H1 (cell line): ENCODE results near the gene ARHGAP6. TPM values are rescaled to one million over a fixed set of nuclear protein-coding genes. Genes with fewer than 3 reads are reported as not detected.

Experiments used
- CTCF ChIA-PET: fragments of 300-600 bp; sonication (Branson Sonifier 250); formaldehyde crosslinking; loops from one replicate; lab custom pipeline; 2021; ENCODE audit not compliant: partially characterized antibody; lab: Charles Lee
- POLR2A ChIA-PET: fragments of 300-600 bp; sonication (Branson Sonifier 250); formaldehyde crosslinking; loops from one replicate; lab custom pipeline; 2021; ENCODE audit warnings: inconsistent platforms; ENCODE audit not compliant: partially characterized antibody; lab: Charles Lee
- DNase-seq, 2 experiments: peaks; one replicate each; pipeline versions ENCODE4 v3.0.0 to v3.0.0-alpha.2; 2010 to 2022; ENCODE audit warnings: low spot score in 2 of 2, low read depth in 1 of 2, mixed read lengths in 1 of 2
- FAIRE-seq: peaks from 2 replicates; lab custom pipeline; 2011; peaks lifted over from hg19 to GRCh38; lab: Jason Lieb, UNC
- H2AFZ ChIP-seq: 2 replicates; pipeline ENCODE4 v1.8.1; 2012; ENCODE audit warnings: low read length, inconsistent platforms
- H2AK5ac ChIP-seq: 2 replicates; pipeline ENCODE4 v1.6.1; 2013; ENCODE audit warnings: low read depth, low read length
- H2BK120ac ChIP-seq: replicated peaks from 2 replicates; pipeline ENCODE3; 2013; ENCODE audit warnings: low read depth, low read length, inconsistent platforms
- H2BK12ac ChIP-seq: 2 replicates; pipeline ENCODE4 v1.6.1; 2013; ENCODE audit warnings: low read depth, low read length
- H2BK15ac ChIP-seq: 2 replicates; pipeline ENCODE4 v1.6.1; 2013; ENCODE audit warnings: low read length
- H2BK20ac ChIP-seq: 2 replicates; pipeline ENCODE4 v1.6.1; 2013; ENCODE audit warnings: low read length
- H2BK5ac ChIP-seq: 2 replicates; pipeline ENCODE4 v1.6.1; 2013; ENCODE audit warnings: low read depth, low read length
- H3K14ac ChIP-seq: 2 replicates; pipeline ENCODE4 v1.6.1; 2013; ENCODE audit warnings: inconsistent platforms; ENCODE audit not compliant: insufficient read length
- H3K18ac ChIP-seq: 2 replicates; pipeline ENCODE4 v1.6.1; 2013; ENCODE audit warnings: low read length; ENCODE audit errors: extremely low read depth
- H3K23ac ChIP-seq: 2 replicates; pipeline ENCODE4 v1.6.1; 2013; ENCODE audit warnings: inconsistent platforms; ENCODE audit not compliant: insufficient read length
- H3K23me2 ChIP-seq: 2 replicates; pipeline ENCODE4 v1.6.1; 2013; ENCODE audit warnings: low read depth, low read length
- H3K27ac ChIP-seq: 2 replicates; pipeline ENCODE4 v1.6.1; 2011; ENCODE audit warnings: low read depth, low read length, inconsistent platforms
- H3K27me3 ChIP-seq, 4 experiments: replicated peaks in 1 of 4; 1 replicate in 1 of 4; 2 replicates in 3 of 4; pipeline versions ENCODE4 v1.6.1 to v1.8.1; 2011 to 2013; ENCODE audit warnings: low read length in 3 of 4, mild to moderate bottlenecking in 3 of 4, inconsistent platforms in 2 of 4, mixed read lengths in 2 of 4, moderate library complexity in 1 of 4; ENCODE audit not compliant: control insufficient read depth in 3 of 4, insufficient read depth in 3 of 4; ENCODE audit errors: extremely low read depth in 1 of 4
- H3K36me3 ChIP-seq, 4 experiments: 2 replicates each; pipeline versions ENCODE4 v1.6.1 to v1.8.1; 2011 to 2013; ENCODE audit warnings: mild to moderate bottlenecking in 4 of 4, low read length in 3 of 4, moderate library complexity in 2 of 4, control low read depth in 1 of 4, inconsistent platforms in 1 of 4; ENCODE audit not compliant: insufficient read depth in 4 of 4, control insufficient read depth in 2 of 4
- H3K4ac ChIP-seq: replicated peaks from 2 replicates; pipeline ENCODE3; 2013; ENCODE audit warnings: low read length, low read depth, mixed read lengths, inconsistent platforms; ENCODE audit not compliant: insufficient read length
- H3K4me1 ChIP-seq, 4 experiments: replicated peaks in 1 of 4; 1 replicate in 1 of 4; 2 replicates in 3 of 4; pipeline versions ENCODE4 v1.6.1 to v1.8.1; 2011 to 2013; ENCODE audit warnings: low read length in 3 of 4, inconsistent platforms in 2 of 4, mixed read lengths in 1 of 4; ENCODE audit not compliant: insufficient read depth in 4 of 4, control insufficient read depth in 3 of 4
- H3K4me2 ChIP-seq, 2 experiments: 2 replicates each; pipeline versions ENCODE4 v1.6.1 to v1.8.1; 2011 to 2013; ENCODE audit warnings: low read depth in 2 of 2, low read length in 2 of 2, control low read depth in 1 of 2, inconsistent platforms in 1 of 2, mild to moderate bottlenecking in 1 of 2; ENCODE audit not compliant: insufficient read depth in 1 of 2
- H3K4me3 ChIP-seq, 4 experiments: fragments of 200-600, 300-600 bp in 1 of 4; sonication (generic), shearing (Covaris generic), sonication (Bioruptor Twin) in 1 of 4; 2 replicates each; pipeline versions ENCODE4 v1.5.1 to v1.8.1; 2011 to 2016; ENCODE audit warnings: low read length in 4 of 4, low read depth in 3 of 4, control low read depth in 2 of 4, inconsistent platforms in 2 of 4, mild to moderate bottlenecking in 2 of 4, mixed read lengths in 1 of 4, moderate library complexity in 1 of 4; ENCODE audit not compliant: insufficient read depth in 2 of 4; ENCODE audit errors: extremely low read depth in 1 of 4
- H3K56ac ChIP-seq: replicated peaks from 2 replicates; pipeline ENCODE3; 2013; ENCODE audit warnings: low read depth, mild to moderate bottlenecking, mixed read lengths, low read length, inconsistent platforms; ENCODE audit not compliant: insufficient read length
- H3K79me1 ChIP-seq: 2 replicates; pipeline ENCODE4 v1.6.1; 2013; ENCODE audit warnings: low read depth, low read length, control low read depth
- H3K79me2 ChIP-seq, 2 experiments: 2 replicates each; pipeline versions ENCODE4 v1.6.1 to v1.8.1; 2012 to 2013; ENCODE audit warnings: low read length in 2 of 2, mild to moderate bottlenecking in 2 of 2, inconsistent platforms in 1 of 2; ENCODE audit not compliant: insufficient read depth in 2 of 2, control insufficient read depth in 1 of 2
- H3K9ac ChIP-seq, 4 experiments: replicated peaks in 1 of 4; 1 replicate in 1 of 4; 2 replicates in 3 of 4; pipeline versions ENCODE4 v1.6.1 to v1.8.1; 2011 to 2013; ENCODE audit warnings: low read depth in 3 of 4, low read length in 3 of 4, control low read depth in 2 of 4, mild to moderate bottlenecking in 2 of 4, moderate library complexity in 2 of 4, inconsistent platforms in 1 of 4; ENCODE audit errors: extremely low read depth in 1 of 4
- H3K9me3 ChIP-seq, 2 experiments: 2 replicates each; pipeline versions ENCODE4 v1.6.1 to v1.8.1; 2012 to 2013; ENCODE audit warnings: mild to moderate bottlenecking in 2 of 2, moderate library complexity in 2 of 2, control low read depth in 1 of 2, inconsistent platforms in 1 of 2, low read depth in 1 of 2, low read length in 1 of 2, mixed read lengths in 1 of 2; ENCODE audit not compliant: insufficient read depth in 2 of 2
- H4K20me1 ChIP-seq, 2 experiments: replicated peaks in 1 of 2; 2 replicates each; pipeline versions ENCODE3 to v1.8.1; 2011 to 2013; ENCODE audit warnings: inconsistent platforms in 2 of 2, low read length in 2 of 2, mild to moderate bottlenecking in 1 of 2; ENCODE audit not compliant: insufficient read depth in 2 of 2, control insufficient read depth in 1 of 2
- H4K5ac ChIP-seq: 2 replicates; pipeline ENCODE4 v1.6.1; 2013; ENCODE audit warnings: low read length, low read depth, mixed read lengths, inconsistent platforms; ENCODE audit not compliant: insufficient read length
- H4K8ac ChIP-seq: 2 replicates; pipeline ENCODE4 v1.8.0; 2013; ENCODE audit warnings: mild to moderate bottlenecking, moderate library complexity, low read length, inconsistent platforms; ENCODE audit not compliant: insufficient read depth; ENCODE audit errors: extremely low read depth
- H4K91ac ChIP-seq: replicated peaks from 2 replicates; pipeline ENCODE3; 2013; ENCODE audit warnings: low read length, mixed read lengths, inconsistent platforms; ENCODE audit not compliant: insufficient read length
- SRF ChIP-seq: IDR thresholded peaks from 2 replicates; pipeline ENCODE4 v1.6.1; 2011; ENCODE audit warnings: mild to moderate bottlenecking, low read depth, low read length, moderate library complexity
- WGBS, 2 experiments: shearing (Covaris generic) in 1 of 2; methylation state at CpG; one replicate each; pipeline versions ENCODE4 v1.1.6 to v1.1.7; 2013 to 2015; ENCODE audit warnings: low lambda C conversion rate in 2 of 2, mixed read lengths in 2 of 2, inconsistent platforms in 1 of 2, low coverage in 1 of 2, missing lambda C conversion rate in 1 of 2; ENCODE audit not compliant: insufficient replicate concordance in 2 of 2, insufficient coverage in 1 of 2, insufficient read length in 1 of 2; ENCODE audit errors: extremely low coverage in 1 of 2, missing lambda C conversion rate in 1 of 2; 5-methylcytosine and 5-hydroxymethylcytosine counted together
- polyA plus RNA-seq, 7 experiments: library from polyadenylated mRNA; depleted of rRNA in 3 of 7; stranded (reverse) in 5 of 7; unstranded in 2 of 7; fragments of >200 nt in 5 of 7; fragments of 200-250 nt in 2 of 7; gene quantifications; 1 replicate in 5 of 7; 2 replicates in 1 of 7; 4 replicates in 1 of 7; pipeline versions ENCODE4 v1.2.1 to v1.2.3, GENCODE V29; 2011 to 2013; ENCODE audit warnings: missing spikeins in 2 of 7, mixed read lengths in 2 of 7
- total RNA-seq: library from RNA; stranded (reverse); fragmentation: NEBNext Ultra II Directional; extraction: Animal tissue kit (Norgen Biotek cat#: 25700); gene quantifications from 2 replicates; pipeline ENCODE4 v1.2.1, GENCODE V29; 2021

The ARHGAP6 gene
- total and polyA plus RNA-seq, 2 of the 8 experiments (the other 6 are each of a cell fraction or from before 2014, with no cell fraction given) = 0.35 to 0.82 TPM

- Histone ChIP-seq H3K23me2 (no peaks in the 10 kb centered on the region), H4K91ac (no peak overlapping the region), H3K4me3 (no peak overlapping the region), H3K18ac (no peak overlapping the region), H3K9me3 (no peaks in the 10 kb centered on the region), H3K14ac (no peak overlapping the region), H3K36me3 (no peaks in the 10 kb centered on the region), H2BK120ac (no peak overlapping the region), H3K27ac (no peak overlapping the region), H3K56ac (no peak overlapping the region), H3K4ac (no peak overlapping the region), H3K4me1 (peaks cover 0 to 3% (median 0%) of the 10 kb centered on the region in 4 experiments; a peak in 2 of 7 replicates), H2BK12ac (no peak overlapping the region), H2BK15ac (no peak overlapping the region), H4K8ac (no peak overlapping the region), H2AFZ (no peak overlapping the region), H3K79me1 (no peaks in the 10 kb centered on the region), H3K9ac (no peak overlapping the region), H3K79me2 (no peaks in the 10 kb centered on the region), H3K23ac (no peak overlapping the region), H3K4me2 (no peak overlapping the region), H4K5ac (no peak overlapping the region), H4K20me1 (peaks cover 0 to 6% of the 10 kb centered on the region in 2 experiments), H3K27me3 (peaks cover 32 to 79% (median 63%) of the 10 kb centered on the region in 4 experiments), H2BK20ac (no peak overlapping the region), H2AK5ac (no peak overlapping the region), H2BK5ac (no peak overlapping the region)
- DNase-seq (no peak), FAIRE-seq (no peak)
- 77% methylated on average over 2 of the region's 2 CpGs; no CpG with 5 or more reads in 1 of the 2 experiments for WGBS, 2 experiments
- ChIA-PET CTCF (no interaction called here), POLR2A (no interaction called here)
- no peak for TF ChIP-seq SRF
Observed at GRCh38 chrX:11566789-11567188, 98.9 kb downstream of the ARHGAP6 start.
